DMS 273 treated with DMSO at 0.1 percent for 48 hours (cell line): ENCODE data around the gene ZMPSTE24.

Experiments used
- DNase-seq: peaks from one replicate; lab custom pipeline; 2025; lab: John Stamatoyannopoulos, UW

The ZMPSTE24 gene

DNA sequence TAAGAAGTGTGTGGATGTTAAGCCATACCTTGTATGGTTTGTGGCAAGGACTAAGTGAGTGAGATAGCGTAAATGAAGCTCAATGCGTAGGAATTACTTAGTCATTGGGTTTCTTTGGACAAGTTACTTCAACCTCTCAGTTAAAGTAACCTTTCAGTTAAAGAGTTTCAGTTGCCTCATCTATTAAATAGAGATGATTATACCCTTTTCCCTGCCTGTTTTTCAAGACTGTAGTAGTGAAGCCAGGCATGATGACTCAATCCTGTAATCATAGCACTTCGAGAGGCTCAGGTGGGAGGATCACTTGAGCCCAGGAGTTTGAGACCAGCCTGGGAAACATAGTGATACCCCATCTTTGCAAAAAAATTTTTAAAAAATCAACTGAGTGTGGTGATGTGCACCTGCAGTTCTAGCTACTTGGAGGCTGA lies 6.3 kb downstream of the ZMPSTE24 start:
- no peak for DNase-seq

DNA sequence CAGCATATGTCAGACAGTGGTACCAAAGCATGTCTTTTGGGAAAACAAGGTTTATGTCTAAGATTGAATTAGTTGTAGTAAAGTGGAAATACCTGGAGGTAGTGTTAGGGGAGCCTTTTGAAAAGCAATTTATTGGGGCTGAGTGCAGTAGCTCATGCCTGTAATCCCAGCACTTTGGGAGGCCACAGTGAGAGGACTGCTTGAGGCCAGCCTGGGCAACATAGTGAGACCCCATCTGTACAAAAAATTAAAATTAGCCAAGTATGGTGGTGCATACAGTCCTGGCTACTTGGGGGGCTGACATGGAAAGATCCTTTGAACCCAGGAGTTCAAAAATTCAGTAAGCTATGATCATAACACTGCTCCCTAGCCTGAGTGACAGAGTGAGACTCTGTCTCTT lies 7.3 kb downstream of the ZMPSTE24 start:
- no peak for DNase-seq

DNA sequence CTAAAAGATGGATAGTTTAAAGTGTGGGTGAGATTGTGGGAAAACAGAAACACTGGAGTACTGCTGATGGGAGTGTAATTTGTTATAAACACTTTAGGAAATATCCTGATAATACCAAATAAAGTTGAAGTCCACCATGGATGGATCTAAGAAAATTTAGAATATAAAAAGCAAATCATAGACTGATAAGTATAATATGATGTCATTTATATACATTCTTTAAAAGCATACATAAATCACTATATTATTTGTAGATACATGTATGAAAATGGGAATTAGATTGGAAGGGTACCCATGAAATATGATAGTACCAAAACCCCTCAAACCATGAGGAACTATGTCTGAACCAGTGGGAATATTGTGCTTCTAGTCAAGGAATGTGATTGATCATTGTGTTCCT lies 7.9 kb downstream of the ZMPSTE24 start:
- DNase-seq, result no peak

DNA sequence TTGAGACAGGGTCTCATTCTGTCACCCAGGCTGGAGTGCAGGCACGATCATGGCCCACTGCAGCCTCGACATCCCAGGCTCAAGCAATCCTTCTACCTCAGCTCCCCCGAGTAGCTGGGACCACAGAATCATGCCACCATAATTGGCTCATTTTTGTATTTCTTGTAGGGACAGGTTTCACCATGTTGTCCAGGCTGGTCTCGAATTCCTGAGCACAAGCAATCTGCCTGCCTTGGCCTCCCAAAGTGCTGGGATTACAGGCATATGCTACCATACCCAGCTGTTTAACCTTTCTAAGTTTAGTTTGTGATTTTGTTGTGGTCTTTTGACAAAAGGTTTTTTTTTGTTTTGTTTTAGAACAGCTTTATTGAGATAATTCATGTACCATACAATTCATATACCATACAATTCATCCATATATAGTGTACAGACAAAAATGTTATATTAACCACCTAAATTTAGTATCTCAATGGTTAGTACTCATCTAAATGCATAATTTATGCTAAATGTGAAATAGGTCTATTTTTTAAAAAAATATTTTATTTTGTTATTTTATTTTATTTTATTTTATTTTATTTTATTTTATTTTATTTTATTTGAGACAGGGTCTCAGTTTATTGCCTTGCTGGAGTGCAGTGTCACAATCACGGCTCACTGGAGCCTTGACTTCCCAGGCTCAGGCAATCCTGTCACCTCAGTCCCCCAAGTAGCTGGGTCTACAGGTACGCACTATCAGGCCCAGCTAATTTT lies 8.9 kb downstream of the ZMPSTE24 start:
- DNase-seq, result no peak

DNA sequence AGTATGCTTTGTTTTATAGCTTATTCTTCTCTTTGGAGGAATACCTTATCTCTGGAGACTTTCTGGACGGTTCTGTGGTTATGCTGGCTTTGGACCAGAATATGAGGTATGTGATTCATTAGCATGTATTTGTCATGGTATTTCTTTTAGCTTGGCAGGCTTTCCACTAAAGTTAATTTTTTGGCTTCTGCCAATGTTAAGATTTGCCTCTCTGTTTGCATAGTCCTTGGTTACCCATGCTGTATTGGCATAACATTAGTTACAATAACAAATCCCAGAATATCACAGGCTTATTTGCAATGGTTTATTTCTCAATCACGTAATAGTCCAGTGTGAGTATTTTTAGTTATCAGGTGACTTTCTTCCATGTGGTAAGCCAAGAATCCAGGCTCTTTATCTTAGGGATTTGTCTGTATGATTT lies 9.7 kb downstream of the ZMPSTE24 start:
- DNase-seq, result no peak

DNA sequence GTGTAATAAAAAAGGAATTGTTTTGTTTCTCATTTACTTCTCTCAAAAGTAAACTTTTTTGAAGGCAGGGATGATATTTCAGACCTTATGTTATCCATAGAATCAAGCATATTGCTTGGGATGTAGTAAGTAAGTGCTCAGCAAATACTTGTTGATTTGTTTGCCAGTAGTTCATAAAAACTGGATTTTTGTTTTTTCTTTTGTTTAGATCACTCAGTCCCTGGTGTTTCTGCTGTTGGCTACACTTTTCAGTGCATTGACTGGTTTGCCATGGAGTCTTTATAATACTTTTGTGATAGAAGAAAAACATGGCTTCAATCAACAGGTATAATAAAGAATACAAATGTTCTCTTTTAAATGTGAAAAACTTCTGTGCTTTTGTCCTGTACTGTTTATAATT lies 10.2 kb downstream of the ZMPSTE24 start:
- DNase-seq, result no peak

DNA sequence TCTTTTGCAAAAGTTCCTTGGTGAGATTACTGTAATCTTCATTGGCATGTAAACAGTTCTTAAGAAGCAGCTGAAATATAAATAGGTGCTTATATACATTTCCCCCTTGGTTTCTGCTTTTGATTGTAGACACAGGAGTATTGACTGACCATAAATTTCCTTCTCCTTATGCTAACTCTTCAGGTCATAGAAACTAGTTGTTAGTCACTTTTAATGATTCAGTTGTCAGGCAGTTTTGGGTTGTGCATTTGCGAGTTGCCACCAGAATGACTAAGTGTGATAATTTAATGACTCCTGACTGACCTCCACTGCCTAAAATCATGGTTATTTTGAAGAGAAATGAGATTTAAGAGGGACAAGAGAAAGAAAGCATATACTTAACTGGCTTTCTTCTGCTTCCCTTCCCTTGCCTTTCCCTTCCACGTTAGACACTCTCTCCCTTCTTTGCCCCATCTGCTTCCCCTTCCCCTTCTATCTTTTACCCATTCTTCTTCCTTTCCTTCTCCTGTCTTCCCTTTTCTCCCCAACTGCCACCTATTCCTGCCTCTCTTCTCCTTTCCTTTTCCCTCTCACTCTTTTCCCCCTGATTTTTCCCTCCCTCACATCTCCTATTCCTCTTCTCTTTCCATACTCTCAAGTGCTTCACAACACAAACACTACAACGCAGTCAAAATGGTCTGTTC lies 12.3 kb downstream of the ZMPSTE24 start:
- DNase-seq, result no peak

DNA sequence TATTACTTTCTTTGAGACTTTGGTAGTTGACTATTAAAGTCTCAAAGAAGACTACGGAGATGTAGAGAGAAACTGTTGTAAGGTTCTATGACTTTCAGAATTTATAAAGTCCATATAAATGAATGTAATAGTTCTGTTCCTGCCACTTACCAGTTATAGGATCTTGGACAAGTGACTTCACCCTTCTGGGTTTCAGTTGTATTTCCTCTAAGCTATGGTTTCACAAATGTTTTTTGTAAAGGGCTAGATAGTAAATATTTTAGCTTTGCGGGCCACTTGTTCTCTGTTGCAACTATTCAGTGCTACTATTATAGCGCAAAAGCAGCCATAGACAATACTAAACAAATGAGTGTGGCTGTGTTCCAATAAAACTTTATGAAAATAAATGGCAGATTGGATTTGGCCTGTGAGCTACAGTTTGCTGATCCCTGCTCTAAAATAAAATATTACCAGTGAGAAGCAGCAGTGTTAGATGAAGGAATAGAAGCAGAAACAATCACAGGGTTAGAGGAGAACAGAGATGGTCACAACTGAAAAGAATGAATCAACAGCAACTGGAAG lies 14.7 kb downstream of the ZMPSTE24 start:
- DNase-seq, result no peak

DNA sequence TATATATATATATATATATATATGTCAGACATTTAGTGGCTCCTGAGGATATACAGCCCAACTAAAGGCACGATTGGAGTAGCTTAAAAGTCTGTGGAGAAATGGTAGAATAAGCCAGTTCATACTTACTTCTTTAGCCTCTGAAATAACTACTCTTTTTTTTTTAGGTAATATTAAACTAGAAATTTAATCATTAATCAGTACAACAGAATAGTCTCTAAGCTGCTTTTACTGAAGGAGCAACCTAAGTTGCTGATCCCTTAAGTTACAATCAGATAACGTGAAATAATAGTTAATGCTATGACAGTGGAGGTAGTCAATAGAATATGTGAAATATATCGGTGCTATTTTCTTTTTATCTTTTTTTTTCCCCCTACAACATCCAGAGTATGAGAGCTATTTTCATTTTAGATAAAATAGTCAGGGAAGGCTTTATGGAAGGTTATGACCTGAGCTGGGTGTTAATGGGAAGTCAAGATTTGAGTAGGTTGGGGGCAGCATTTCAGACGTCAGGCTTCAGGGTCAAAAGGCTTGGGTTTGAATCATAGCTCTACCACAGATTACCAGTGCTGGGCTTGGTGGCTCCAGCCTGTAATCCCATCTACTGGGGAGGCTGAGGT lies 15.6 kb downstream of the ZMPSTE24 start:
- no peak for DNase-seq

DNA sequence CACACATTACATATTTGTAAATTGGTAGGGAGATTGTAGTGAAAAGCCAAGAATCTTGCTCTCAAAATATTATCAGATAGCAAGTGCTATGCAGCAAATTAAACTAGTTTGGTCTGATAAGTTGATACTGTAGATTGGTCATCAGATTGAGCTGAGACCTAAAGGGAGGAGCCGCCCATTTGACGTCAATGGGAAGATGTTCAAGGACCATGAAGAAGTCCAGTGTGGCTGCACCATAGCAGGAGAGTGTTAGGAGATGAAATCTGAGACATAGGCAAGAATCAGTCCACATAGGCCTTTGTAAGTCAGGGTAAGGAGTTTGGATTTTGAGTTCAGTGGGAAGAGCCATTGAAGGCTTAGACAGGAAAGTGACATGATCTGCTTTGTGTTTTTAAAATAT lies 16.3 kb downstream of the ZMPSTE24 start:
- DNase-seq, result no peak

DNA sequence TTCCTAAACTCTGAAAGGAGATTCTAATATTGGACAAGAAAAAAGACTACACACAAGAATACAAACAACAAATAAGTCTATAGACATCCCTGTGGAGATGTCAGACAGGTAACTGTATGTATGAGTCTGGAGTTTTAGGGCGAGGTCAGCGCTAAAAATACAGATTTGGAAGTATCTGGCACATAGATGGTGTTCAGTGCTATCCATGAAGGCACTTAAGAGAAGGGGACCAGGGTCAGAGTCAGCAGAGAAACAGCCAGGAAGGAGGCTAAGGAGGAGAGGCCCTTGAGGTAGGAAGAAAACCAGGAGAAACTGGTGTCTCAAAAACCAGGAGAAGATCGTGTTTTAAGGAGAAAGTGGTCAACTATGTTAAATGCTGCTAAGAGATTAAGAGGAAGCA lies 18.1 kb downstream of the ZMPSTE24 start:
- no peak for DNase-seq

DNA sequence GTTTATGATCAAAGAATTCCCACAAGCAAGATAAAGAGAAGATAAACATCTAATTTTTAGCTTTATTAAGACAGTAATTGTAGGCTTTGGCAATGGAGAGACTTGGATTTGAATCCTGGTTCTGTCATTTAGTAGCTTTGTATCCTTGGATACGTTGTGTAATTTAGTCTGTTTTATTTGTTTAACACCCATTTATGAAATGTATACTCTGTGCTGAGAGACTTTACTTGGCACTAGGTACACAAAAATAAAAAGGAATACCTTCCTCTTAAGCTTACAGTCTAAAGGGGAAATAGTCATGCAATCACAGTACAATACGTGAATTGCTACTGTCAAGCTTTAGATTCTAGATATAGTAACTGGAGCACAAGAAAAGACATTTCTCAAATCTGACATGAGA lies 23.8 kb downstream of the ZMPSTE24 start:
- no peak for DNase-seq

DNA sequence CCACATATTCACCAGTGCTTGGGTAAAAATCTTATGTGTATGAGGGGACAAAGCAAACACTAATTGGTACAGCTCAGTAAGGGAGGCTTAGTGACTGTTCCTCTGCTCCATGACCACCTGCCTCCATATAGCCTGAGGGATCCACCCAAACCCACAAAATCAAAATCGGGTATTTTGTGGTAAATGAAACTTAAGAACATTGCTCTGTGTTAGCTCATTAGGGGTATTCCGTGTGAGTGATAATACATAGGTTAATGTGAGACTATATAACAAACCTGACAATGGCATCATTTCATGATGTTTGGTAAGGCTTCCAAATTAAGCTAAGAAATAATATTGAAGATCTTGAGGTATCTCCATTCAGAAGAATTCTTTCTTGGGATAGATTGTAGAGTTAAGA lies 33.3 kb downstream of the ZMPSTE24 start:
- DNase-seq, result no peak

DNA sequence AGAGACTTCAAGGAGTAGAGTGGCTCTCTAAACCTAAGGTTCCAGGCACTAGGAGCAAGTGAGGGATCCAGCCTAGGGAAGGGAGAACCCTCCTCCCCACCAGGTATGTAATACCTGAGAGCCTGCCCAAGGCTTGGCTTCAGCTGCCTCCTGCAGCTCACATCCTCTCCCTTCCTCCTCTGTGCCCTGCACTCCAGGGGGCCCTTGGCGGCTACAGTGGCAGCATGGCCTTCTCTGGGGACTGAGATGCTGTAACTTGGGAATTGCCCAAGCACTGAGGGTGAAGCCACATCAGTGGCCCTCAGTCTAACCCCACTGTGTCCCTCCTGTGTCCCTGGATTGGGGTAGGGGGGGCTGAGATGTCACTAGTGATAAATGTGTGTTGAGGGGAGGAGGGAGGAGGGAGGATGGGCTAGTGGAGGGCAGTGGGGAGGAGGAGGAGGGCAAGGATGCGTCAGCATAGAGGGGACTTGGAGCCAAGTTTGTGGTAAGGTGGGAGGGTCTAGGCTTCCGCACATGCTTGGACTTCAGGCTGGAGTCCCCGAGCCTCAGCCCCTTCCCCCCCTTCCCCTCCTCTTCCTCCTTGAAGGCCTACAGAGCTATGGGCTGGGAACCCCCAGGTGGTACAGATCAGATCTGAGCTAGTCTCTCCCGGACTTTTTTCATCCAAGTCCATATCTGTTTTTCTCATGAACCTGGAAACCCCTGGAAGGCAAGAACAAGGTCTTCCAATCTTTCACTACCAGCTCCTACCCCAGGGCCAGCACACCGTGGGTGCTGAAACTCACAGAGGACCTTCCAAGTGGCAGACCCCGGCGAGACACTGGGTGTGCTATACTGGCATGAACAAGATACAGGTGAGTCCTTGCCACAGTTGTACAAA lies 41.6 kb downstream of the ZMPSTE24 start:
- DNase-seq, result no peak

DNA sequence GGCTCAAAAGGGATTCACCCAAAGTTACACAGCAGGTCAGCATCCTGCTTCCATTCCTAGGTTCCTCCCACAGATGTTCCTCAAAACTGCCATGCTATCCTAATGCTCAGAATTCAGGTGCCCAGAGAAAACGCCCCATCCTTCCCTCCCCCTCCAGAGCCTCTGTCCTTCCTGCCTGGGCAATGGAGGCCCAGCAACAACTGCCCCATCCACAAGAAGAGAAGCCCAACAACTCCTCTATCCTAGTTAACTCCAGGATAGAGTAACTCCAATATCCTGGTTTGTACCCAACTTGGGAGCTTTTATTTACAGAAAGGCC lies 42.2 kb downstream of the ZMPSTE24 start:
- no peak for DNase-seq

DNA sequence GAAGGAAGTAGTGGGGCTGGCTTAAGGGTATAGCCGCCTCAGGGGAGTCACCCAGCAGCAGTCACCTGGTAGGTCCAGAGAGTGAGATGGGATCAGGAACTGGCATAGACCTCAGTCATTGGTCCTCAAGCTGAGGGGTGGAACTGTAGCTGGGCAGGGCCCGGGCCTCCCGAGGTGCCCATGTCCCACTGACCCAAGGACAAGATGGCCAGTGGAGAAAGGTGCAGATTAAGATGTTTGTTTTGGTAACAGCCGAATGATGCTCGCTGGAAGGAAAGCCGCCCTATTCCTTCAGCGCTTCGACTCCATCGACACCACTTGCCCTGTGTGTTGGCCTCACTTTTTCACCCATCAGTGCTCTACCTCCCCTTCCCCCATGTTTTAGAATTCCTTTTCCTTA lies 42.6 kb downstream of the ZMPSTE24 start:
- DNase-seq, result no peak

DNA sequence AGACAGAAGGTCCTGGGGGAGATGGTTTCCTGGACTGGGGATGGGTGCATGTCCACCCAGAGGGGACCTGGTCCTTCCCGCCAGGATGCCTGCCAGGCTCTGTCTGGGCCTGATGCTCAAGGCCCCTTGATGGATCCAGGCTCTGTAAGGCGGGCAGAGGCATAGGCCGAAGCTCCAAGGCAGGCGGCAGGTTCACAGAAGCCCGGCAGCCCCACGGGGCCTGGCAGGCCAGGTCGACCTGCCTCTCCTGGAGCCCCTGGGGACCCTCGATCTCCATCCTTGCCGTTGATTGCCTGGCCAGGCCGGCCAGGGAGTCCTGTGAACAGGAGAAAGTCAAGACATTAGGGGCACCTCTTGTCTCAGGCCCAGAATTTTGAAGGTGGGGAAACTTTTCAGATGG lies 43.0 kb downstream of the ZMPSTE24 start:
- DNase-seq, result no peak

DNA sequence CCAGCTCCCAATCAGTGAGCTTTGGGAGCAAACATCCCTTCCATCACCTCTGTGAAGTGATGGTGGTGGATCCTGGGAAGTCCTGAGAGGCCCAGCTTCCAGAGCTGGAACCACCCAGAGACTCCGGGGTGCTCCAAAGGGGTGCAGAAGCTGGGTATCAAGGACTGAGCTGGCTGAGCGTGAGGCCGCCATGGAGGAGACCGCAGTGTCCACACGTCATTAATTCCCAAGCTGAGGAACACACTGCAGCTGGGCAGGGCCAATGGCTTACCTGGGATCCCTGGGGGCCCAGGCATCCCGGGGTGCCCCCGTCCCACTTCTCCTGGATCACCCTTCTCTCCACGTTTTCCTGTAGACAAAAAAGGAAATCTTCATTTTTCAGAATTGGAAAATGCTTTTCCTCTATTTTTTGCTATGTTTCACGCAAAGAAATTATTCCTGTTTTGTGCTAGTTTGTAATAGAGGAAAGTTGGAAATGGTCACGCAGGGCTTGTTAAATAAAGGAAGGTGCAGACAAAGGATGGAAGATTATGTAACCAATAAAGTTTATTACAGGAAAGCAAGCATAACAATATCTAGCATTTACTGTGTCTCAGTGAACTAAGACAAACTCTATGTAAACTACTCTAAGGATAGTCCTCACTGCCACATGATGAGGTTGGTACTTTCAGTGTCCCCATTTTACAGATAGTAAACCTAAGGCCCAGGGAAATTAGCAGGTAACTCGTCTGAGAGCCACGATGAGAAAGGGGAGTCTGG lies 43.7 kb downstream of the ZMPSTE24 start:
- DNase-seq, result no peak

DNA sequence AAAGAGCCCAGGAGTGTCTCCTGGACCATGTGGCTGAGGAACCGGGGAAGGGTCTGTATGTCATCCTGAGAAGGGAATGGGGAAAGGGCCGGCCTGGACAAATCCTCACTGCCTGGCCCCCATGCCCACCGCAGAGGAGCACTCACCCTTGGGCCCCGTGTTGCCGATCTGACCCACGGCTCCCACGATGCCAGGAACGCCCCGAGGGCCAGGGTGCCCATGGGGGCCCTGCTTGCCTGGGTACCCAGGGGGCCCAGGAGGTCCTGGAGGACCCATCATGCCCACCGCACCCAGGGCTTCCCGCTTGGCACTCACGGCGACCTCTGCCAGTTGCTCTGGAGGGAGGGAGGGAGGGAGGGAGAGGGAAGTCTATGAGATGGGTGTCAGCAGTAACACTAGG lies 44.4 kb downstream of the ZMPSTE24 start:
- no peak for DNase-seq

DNA sequence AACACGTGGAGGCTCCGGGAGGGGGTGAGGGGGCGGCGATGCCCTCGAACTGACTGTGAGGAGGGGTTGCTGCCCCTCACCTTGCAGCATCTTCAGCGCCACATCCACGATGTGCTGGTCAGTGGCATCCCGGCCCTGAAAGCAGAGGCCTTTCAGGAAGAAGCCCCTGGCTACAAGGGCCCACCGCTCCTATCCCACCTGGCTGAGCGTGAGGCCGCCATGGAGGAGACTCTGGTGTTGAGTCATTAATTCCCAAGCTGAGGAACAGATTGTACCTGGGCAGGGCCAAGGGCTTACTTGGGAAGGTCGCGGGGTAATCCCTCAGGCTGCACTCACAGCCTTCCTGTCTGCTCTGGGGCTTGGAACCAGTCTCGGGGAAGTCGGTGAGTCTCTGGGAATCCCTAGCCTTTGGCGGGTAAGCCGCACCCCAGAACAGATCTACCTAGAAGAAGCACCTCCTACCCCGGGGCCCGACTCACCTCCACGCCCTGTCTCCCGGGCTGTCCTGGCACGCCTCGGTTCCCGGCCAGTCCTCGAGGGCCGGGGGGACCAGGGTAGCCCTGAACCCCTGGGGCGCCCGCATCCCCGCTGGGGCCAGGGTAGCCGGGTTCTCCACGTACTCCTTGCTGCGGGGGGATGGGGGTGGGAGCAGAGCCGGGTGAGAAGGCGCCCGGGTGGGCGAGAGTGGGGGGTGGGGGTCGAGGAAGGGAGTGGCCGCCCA lies 45.2 kb downstream of the ZMPSTE24 start:
- no peak for DNase-seq

DNA sequence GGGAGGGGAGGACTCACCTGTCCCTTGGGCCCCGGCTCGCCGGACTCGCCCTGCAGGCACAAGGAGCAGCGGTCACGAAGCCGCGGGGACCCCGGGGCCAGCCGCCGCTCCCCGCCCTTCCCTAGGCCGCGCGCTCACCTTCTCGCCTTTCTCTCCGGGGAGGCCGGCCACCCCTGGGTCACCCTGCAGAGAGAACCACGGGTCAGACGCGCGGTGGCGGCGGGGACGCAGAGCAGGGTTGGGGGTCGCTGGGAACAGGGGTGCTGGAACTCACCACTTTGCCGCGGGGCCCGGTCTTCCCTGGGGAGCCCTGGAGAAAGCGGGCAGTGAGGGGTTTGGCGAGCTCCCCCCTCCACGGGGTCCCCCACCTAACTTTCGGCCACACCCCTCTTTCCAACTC lies 45.8 kb downstream of the ZMPSTE24 start:
- no peak for DNase-seq
